Gastroesophageal sphincter (tissue), 4 donors: ENCODE results near the gene TFPT. TPM values are rescaled to one million over a fixed set of nuclear protein-coding genes. Genes with fewer than 3 reads are reported as not detected.
"Not testable (repeated sequence)": the region's sequence is repeated elsewhere in the genome, so short reads cannot be mapped to it uniquely, and the experiment has no call there.

Source experiments
- ATAC-seq: fragments of 150-250 bp; one replicate; pipeline ENCODE4 v1.9.1; 2016; ENCODE audit warnings: mild to moderate bottlenecking, moderate library complexity
- H3K27ac ChIP-seq, 4 donors: fragments of 200-600 bp; sonication (generic) in 3 of 4; 1 replicate in 3 of 4; 2 replicates in 1 of 4; pipeline ENCODE4 v1.5.1; 2016 to 2019
- H3K27me3 ChIP-seq: fragments of 200-600 bp; sonication (generic); one replicate; pipeline ENCODE4 v1.5.1; 2019
- H3K36me3 ChIP-seq, 2 donors: fragments of 200-600 bp; sonication (generic); one replicate each; pipeline ENCODE4 v1.5.1; 2019; ENCODE audit warnings: control low read depth in 1 of 2
- H3K4me1 ChIP-seq, 3 donors: fragments of 200-600 bp; sonication (generic); 1 replicate in 2 of 3; 2 replicates in 1 of 3; pipeline ENCODE4 v1.5.1; 2016 to 2019; ENCODE audit warnings: control low read depth in 2 of 3
- H3K4me3 ChIP-seq, 2 donors: fragments of 200-600 bp; sonication (generic); one replicate each; pipeline ENCODE4 v1.5.1; 2019; ENCODE audit warnings: mild to moderate bottlenecking in 1 of 2, moderate library complexity in 1 of 2
- H3K9me3 ChIP-seq, 3 donors: fragments of 200-600 bp; sonication (generic); one replicate each; pipeline ENCODE4 v1.5.1; 2017 to 2019; ENCODE audit warnings: control low read depth in 2 of 3
- EP300 ChIP-seq: sonication (generic); formaldehyde crosslinking; IDR thresholded peaks from one replicate; pipeline ENCODE4 v1.6.1; 2017; ENCODE audit warnings: antibody characterized with exemption, mild to moderate bottlenecking
- POLR2A ChIP-seq, 2 donors: fragments of 450-650 bp; IDR thresholded peaks; one replicate each; pipeline ENCODE4 v1.6.1; 2017; ENCODE audit warnings: antibody characterized with exemption in 2 of 2, mild to moderate bottlenecking in 2 of 2, moderate library complexity in 1 of 2
- POLR2AphosphoS5 ChIP-seq: sonication (generic); formaldehyde crosslinking; IDR thresholded peaks from one replicate; pipeline ENCODE4 v1.6.1; 2017; ENCODE audit warnings: antibody characterized with exemption
- WGBS, 2 donors: methylation state at CpG; one replicate each; pipeline ENCODE4 v1.1.5; 2018; ENCODE audit warnings: low coverage in 1 of 2; 5-methylcytosine and 5-hydroxymethylcytosine counted together
- total RNA-seq, 4 donors: library from RNA; depleted of rRNA; stranded (reverse); fragments of >200 nt; gene quantifications; one replicate each; pipeline ENCODE4 v1.1.0, GENCODE V29; 2016
- TF ChIP-seq, protein P1 (sequence below), 4 experiments: fragments of 200-600 bp in 2 of 4; fragments of 450-650 bp in 2 of 4; sonication (generic) in 1 of 4; IDR thresholded peaks; one replicate each; pipeline ENCODE4 v1.5.1; 2017 to 2019; ENCODE audit warnings: antibody characterized with exemption in 4 of 4, mild to moderate bottlenecking in 2 of 4, moderate library complexity in 2 of 4

TFPT gene
- total RNA-seq, 4 donors from 2014 or later, result 12.5 to 20.9 (median 15.2) TPM

DNA sequence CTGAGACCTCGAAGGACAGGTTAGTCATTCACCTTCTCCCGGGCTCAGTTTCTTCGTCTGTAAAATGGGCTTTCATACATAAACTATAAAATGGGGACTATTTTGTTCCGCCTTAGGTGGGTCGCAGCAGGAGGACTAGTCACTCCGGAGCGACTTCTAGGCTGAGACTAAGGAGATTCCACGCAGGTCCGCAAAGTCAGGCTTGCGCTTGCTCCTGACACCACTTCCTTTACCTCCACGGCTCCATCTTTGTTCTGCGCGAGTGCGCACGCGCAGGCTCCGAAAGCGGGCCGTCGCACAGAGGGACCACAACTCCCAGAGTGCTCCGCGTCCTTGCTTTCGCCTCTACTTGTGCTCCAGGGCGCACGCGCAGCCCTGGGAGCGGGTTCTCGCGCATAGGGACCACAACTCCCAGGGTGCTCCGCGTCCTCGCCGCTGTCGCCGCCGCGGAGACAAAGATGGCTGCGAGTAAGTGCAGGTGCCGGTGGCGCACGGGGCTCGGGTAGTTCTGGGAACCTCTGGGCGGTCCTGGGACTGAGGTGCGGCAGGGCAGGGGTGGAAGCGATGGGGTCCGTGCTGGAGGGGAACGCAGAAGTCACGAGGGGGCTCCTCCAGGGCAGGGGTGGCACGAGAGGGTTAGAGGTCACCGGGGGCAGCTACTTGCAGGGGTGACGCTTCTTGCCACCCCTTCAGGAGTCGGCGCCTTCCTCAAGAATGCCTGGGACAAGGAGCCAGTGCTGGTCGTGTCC, 12.9 kb downstream of the TFPT start, which contains the start of gene NDUFA3:
NDUFA3 (plus strand) TSS at position 435 of the 749 bp plus-strand sequence; CDS start at position 459, 24 bp downstream.
- Histone ChIP-seq H3K4me1 (peaks cover 0 to 25% (median 8%) of the 10 kb centered on the region in 3 donors), H3K27me3 (no peaks in the 10 kb centered on the region), H3K27ac (peak within 1 kb of the TSS; percentile 12 to 82 (median 80)), H3K9me3 (no peaks in the 10 kb centered on the region), H3K36me3 (peaks cover 0 to 25% of the 10 kb centered on the region in 2 donors), H3K4me3 (peak within 1 kb of the TSS; percentile 79 to 94)
- peak; percentile 100 for ATAC-seq
- WGBS, 2 donors, result 0 to 8% methylated on average over 9 to 14 of the region's 54 CpGs
- TF ChIP-seq EP300, result no peak
- peak; percentile 76 for TF ChIP-seq POLR2AphosphoS5
- TF ChIP-seq, protein P1, sequence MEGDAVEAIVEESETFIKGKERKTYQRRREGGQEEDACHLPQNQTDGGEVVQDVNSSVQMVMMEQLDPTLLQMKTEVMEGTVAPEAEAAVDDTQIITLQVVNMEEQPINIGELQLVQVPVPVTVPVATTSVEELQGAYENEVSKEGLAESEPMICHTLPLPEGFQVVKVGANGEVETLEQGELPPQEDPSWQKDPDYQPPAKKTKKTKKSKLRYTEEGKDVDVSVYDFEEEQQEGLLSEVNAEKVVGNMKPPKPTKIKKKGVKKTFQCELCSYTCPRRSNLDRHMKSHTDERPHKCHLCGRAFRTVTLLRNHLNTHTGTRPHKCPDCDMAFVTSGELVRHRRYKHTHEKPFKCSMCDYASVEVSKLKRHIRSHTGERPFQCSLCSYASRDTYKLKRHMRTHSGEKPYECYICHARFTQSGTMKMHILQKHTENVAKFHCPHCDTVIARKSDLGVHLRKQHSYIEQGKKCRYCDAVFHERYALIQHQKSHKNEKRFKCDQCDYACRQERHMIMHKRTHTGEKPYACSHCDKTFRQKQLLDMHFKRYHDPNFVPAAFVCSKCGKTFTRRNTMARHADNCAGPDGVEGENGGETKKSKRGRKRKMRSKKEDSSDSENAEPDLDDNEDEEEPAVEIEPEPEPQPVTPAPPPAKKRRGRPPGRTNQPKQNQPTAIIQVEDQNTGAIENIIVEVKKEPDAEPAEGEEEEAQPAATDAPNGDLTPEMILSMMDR (IDR thresholded peaks at IDR 0.05), result no peak
- TF ChIP-seq POLR2A (IDR thresholded peaks at IDR 0.05), result peak; percentile 52 to 66

DNA sequence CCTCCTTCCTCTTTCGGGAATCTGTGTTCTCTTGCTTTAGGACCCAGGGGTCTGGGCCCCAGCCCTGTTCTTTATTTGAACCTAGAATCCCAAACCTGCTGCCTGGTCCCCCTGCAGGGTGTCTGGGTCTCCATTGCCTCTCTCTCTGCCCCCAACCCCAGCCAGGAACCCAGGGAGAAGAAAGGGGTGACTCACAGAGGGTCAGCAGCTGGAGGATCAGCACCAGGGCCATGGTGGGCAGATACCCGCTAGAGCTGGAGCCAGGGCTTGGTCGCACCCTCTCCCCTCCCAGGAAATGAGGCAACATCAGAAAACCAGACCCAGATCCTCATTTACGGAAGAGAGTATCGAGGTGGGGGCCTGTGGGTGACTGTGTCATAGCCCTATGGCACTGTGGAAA, 14.9 kb downstream of the TFPT start, which contains the start of gene OSCAR:
OSCAR (minus strand) TSS at position 243 of the 400 bp plus-strand sequence; CDS start at position 232, 11 bp downstream.
- no peak for ATAC-seq
- H3K27me3 ChIP-seq, result peaks cover under 1% of the 10 kb centered on the region
- WGBS, 2 donors, result 18 to 33% methylated on average over 1 to 3 of the region's 5 CpGs
- TF ChIP-seq, protein P1 (IDR thresholded peaks at IDR 0.05), result no peak
- TF ChIP-seq POLR2A (IDR thresholded peaks at IDR 0.05), result no peak
- no peak for TF ChIP-seq EP300
- TF ChIP-seq POLR2AphosphoS5, result no peak
- H3K4me3 ChIP-seq, result no peak within 1 kb of the TSS
- H3K36me3 ChIP-seq, result peaks cover 0 to 5% of the 10 kb centered on the region in 2 donors
- H3K9me3 ChIP-seq, result no peaks in the 10 kb centered on the region
- no peak within 1 kb of the TSS for H3K27ac ChIP-seq
- H3K4me1 ChIP-seq, result peaks cover 0 to 41% (median 11%) of the 10 kb centered on the region in 3 donors

DNA sequence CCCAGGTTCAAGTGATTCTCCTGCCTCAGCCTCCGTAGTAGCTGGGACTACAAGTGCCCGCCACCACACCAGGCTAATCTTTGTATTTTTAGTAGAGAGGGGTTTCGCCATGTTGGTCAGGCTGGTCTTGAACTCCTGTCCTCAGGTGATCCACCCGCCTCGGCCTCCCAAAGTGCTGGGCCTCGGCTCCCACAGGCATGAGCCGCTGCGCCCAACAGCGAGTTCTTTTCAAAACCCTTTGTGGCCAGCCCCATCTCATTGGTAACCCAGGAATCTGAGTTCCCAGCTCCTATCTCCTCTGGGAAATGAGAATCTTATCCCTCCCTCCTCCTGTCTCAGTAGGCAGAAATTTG, 15.6 kb downstream of the TFPT start:
- peaks cover 0 to 47% (median 13%) of the 10 kb centered on the region in 3 donors for H3K4me1 ChIP-seq
- not testable (repeated sequence) for H3K4me3 ChIP-seq, H3K27ac ChIP-seq, ATAC-seq, H3K36me3 ChIP-seq, H3K27me3 ChIP-seq, H3K9me3 ChIP-seq
- 70% methylated on average over 5 of the region's 9 CpGs; no CpG with 5 or more reads in 1 of the 2 donors for WGBS, 2 donors

DNA sequence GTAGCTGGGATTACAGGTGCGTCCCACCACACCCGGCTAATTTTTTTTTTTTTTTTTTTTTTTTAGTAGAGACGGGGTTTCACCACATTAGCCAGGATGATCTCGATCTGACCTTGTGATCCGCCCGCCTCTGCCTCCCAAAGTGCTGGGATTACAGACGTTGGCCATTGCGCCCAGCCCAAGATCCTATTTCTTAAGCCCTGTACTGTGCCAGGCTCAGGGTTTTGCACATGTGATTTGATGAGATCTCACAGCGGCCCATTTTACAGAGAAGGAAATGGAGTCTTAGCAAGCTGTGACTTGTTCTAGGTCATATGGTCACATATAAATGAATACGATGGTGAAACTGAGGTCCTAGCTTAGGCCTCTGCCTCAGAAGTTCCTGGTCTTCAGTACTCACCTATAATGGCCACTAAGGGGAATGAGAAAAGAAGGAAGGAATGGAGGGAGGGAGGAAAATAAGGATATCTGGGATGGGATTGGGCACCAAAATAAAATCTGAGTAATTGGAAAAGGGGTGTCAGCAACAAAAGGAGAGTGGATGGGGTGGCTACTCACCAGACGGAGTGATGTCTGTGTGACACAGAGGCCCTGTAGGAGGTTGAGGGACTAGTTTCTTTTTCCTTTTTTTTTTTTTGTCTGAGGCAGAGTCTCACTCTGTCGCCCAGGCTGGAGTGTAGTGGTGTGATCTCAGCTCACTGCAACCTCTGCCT, 16.1 kb downstream of the TFPT start:
- TF ChIP-seq, protein P1 (IDR thresholded peaks at IDR 0.05), result no peak
- 71% methylated on average over 4 of the region's 12 CpGs; no CpG with 5 or more reads in 1 of the 2 donors for WGBS, 2 donors
- peaks cover 13% of the 10 kb centered on the region for H3K27me3 ChIP-seq
- ATAC-seq, result no peak
- no peak overlapping the region for H3K27ac ChIP-seq
- H3K9me3 ChIP-seq, result no peaks in the 10 kb centered on the region
- no peaks in the 10 kb centered on the region for H3K36me3 ChIP-seq
- peaks cover 0 to 43% (median 13%) of the 10 kb centered on the region in 3 donors for H3K4me1 ChIP-seq
- no peak overlapping the region for H3K4me3 ChIP-seq

DNA sequence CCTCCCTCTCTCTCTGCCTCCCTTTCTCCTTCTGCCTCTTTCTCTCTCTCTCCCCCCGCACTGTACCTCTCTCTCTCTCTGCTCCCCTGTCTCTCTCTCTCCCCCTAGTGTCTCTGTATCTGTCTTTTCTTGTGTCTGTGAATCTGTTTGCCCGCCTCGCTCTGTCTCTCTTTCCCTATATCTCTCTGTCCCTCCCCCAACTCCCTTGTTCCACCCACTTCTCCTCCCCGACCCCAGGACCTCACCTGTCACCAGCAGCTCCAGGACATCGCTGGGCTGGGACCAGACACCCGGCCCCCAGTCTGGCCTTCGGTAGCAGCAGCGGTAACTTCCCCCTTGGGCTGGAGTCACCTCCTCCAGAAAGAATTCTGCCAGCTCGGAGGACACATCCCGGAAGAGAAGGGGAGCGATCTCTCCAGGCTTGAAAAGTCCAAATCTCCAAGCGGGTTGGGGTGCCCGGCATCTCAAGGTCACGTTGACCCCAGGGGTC, 18.8 kb downstream of the TFPT start:
- TF ChIP-seq POLR2AphosphoS5, result no peak
- TF ChIP-seq, protein P1 (IDR thresholded peaks at IDR 0.05), result no peak
- TF ChIP-seq POLR2A (IDR thresholded peaks at IDR 0.05), result no peak
- no peak for TF ChIP-seq EP300
- peaks cover 23% of the 10 kb centered on the region for H3K27me3 ChIP-seq
- ATAC-seq, result peak; percentile 32
- no peaks in the 10 kb centered on the region for H3K9me3 ChIP-seq
- peaks cover 0 to 23% (median 4%) of the 10 kb centered on the region in 3 donors for H3K4me1 ChIP-seq
- no peaks in the 10 kb centered on the region for H3K36me3 ChIP-seq
- H3K27ac ChIP-seq, result peak overlapping the region in 3 of 4 donors; percentile 34 to 70 (median 40)
- H3K4me3 ChIP-seq, result peak overlapping the region in 1 of 2 donors; percentile 51
- 10 to 17% methylated on average over 3 to 5 of the region's 14 CpGs for WGBS, 2 donors

DNA sequence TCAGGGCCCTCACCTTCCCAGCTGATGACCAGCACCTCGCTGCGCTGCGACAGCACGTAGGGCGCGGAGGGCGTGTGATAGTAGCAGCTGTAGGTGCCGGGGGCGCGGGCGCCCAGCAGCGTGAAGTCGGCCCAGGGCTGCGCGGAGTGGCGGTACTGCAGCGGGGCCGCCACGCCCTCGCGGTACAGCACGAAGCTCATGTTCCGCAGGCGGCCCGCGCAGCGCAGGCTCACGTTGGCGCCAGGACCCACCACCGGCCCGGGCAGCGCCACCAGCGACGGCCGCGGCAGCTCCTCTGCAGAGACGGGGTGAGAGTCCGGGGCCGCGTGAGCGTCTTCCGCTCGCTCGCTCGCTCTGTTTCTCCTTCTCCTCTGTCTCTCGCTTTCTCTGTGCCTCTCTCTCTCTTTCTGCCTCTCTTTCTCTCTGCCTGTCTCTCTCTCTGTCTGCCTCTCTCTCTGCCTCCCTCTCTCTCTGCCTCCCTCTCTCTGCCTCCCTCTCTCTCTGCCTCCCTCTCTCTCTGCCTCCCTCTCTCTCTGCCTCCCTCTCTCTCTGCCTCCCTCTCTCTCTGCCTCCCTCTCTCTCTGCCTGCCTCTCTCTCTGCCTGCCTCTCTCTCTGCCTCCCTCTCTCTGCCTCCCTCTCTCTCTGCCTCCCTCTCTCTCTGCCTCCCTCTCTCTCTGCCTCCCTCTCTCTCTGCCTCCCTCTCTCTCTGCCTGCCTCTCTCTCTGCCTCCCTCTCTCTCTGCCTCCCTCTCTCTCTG, 19.4 kb downstream of the TFPT start:
- ATAC-seq, result peak; percentile 82
- not testable (repeated sequence) for H3K36me3 ChIP-seq, H3K9me3 ChIP-seq
- Histone ChIP-seq H3K27me3 (peaks cover 27% of the 10 kb centered on the region), H3K4me1 (peaks cover 0 to 23% (median 4%) of the 10 kb centered on the region in 3 donors), H3K27ac (peak overlapping the region in 2 of 4 donors; percentile 40 to 70), H3K4me3 (peak overlapping the region in 1 of 2 donors; percentile 51)
- 0 to 1% methylated on average over 10 to 14 of the region's 46 CpGs for WGBS, 2 donors
